HEK293T (cell line): ENCODE results near the gene ADGRA3.

Experiments
- CTCF ChIA-PET: fragments of 350-600 bp; formaldehyde crosslinking; extraction: SDS; loops from one replicate; lab custom pipeline; 2021; ENCODE audit warnings: antibody characterized with exemption, inconsistent platforms; lab: Yijun Ruan, JAX
- POLR2A ChIA-PET: fragments of 350-600 bp; formaldehyde crosslinking; extraction: SDS; loops from one replicate; lab custom pipeline; 2020; ENCODE audit warnings: antibody characterized with exemption, inconsistent platforms; lab: Yijun Ruan, JAX
- DNase-seq: peaks from one replicate; pipeline ENCODE4 v3.0.0; 2012; ENCODE audit warnings: mixed read lengths; ENCODE audit errors: extremely low spot score
- ARNT ChIP-seq: fragments of 450-650 bp; IDR thresholded peaks from 2 replicates; pipeline ENCODE4 v1.6.1; 2017; ENCODE audit warnings: mild to moderate bottlenecking
- BHLHE40 ChIP-seq: fragments of 450-650 bp; IDR thresholded peaks from 2 replicates; pipeline ENCODE4 v1.6.1; 2016; ENCODE audit warnings: mild to moderate bottlenecking, moderate library complexity, borderline replicate concordance
- CTBP1 ChIP-seq: fragments of 450-650 bp; IDR thresholded peaks from 2 replicates; pipeline ENCODE4 v1.6.1; 2016; ENCODE audit warnings: borderline replicate concordance
- ELF4 ChIP-seq: fragments of 450-650 bp; IDR thresholded peaks from 2 replicates; pipeline ENCODE4 v1.6.1; 2017; ENCODE audit warnings: antibody characterized with exemption
- FOXA1 ChIP-seq: fragments of 450-650 bp; IDR thresholded peaks from 2 replicates; pipeline ENCODE4 v1.6.1; 2016; ENCODE audit warnings: mild to moderate bottlenecking
- FOXK2 ChIP-seq: fragments of 450-650 bp; IDR thresholded peaks from 2 replicates; pipeline ENCODE4 v1.6.1; 2016; ENCODE audit warnings: mild to moderate bottlenecking
- FOXM1 ChIP-seq: fragments of 450-650 bp; IDR thresholded peaks from 2 replicates; pipeline ENCODE4 v1.6.1; 2017; ENCODE audit warnings: mild to moderate bottlenecking, borderline replicate concordance
- HDGF ChIP-seq: fragments of 450-650 bp; IDR thresholded peaks from 2 replicates; pipeline ENCODE4 v1.6.1; 2017; ENCODE audit warnings: antibody characterized with exemption, borderline replicate concordance
- L3MBTL2 ChIP-seq: fragments of 450-650 bp; conservative IDR thresholded peaks from 2 replicates; pipeline ENCODE4 v1.6.1; 2016; ENCODE audit warnings: mild to moderate bottlenecking
- LEF1 ChIP-seq: fragments of 450-650 bp; IDR thresholded peaks from 2 replicates; pipeline ENCODE4 v1.6.1; 2017; ENCODE audit warnings: mild to moderate bottlenecking, borderline replicate concordance
- NFRKB ChIP-seq: fragments of 450-650 bp; IDR thresholded peaks from 2 replicates; pipeline ENCODE4 v1.6.1; 2016; ENCODE audit warnings: mild to moderate bottlenecking, moderate library complexity
- PKNOX1 ChIP-seq: fragments of 450-650 bp; IDR thresholded peaks from 2 replicates; pipeline ENCODE4 v1.6.1; 2016
- SP1 ChIP-seq: fragments of 450-650 bp; IDR thresholded peaks from 2 replicates; pipeline ENCODE4 v1.6.1; 2017
- SUZ12 ChIP-seq: fragments of 450-650 bp; IDR thresholded peaks from 2 replicates; pipeline ENCODE4 v1.6.1; 2016; ENCODE audit warnings: mild to moderate bottlenecking
- TARDBP ChIP-seq: fragments of 450-650 bp; IDR thresholded peaks from 2 replicates; pipeline ENCODE4 v1.6.1; 2016
- ZNF384 ChIP-seq: fragments of 450-650 bp; IDR thresholded peaks from 2 replicates; pipeline ENCODE4 v1.6.1; 2016

Gene ADGRA3

GRCh38 chr4:22410645-22411247 is 105.1 kb downstream of the ADGRA3 start:
- POLR2A ChIA-PET, result no interaction called here
- TF ChIP-seq LEF1, result no peak
- no peak for TF ChIP-seq FOXK2
- TF ChIP-seq PKNOX1, result no peak
- no peak for TF ChIP-seq ZNF384
- no peak for TF ChIP-seq FOXA1
- no peak for TF ChIP-seq SP1
- TF ChIP-seq NFRKB, result no peak
- no peak for TF ChIP-seq TARDBP
- no peak for TF ChIP-seq FOXM1
- no peak for TF ChIP-seq CTBP1
- no peak for TF ChIP-seq SUZ12
- TF ChIP-seq ARNT, result no peak
- TF ChIP-seq BHLHE40, result no peak
- TF ChIP-seq L3MBTL2, result no peak
- TF ChIP-seq ELF4, result no peak
- TF ChIP-seq HDGF, result no peak
- DNase-seq, result no peak
- CTCF ChIA-PET, result interaction anchor here (0.6 to 0.9 kb wide), 2 partner anchors 197 to 251 kb away, joined by 3 read pairs; no protein-coding TSS in a partner anchor

- no peak for DNase-seq
- CTCF ChIA-PET, result interaction anchor here (0.6 kb wide), 2 partner anchors 33 to 280 kb away, joined by 3 to 4 read pairs; no protein-coding TSS in a partner anchor
- POLR2A ChIA-PET, result no interaction called here
- TF ChIP-seq NFRKB (no peak), L3MBTL2 (no peak), TARDBP (no peak), FOXA1 (no peak)
These were observed 107.4 kb downstream of the ADGRA3 start for GRCh38 chr4:22408474-22408873.

- ChIA-PET CTCF (interaction anchor here (0.8 kb wide), 1 partner anchor 200 kb away, joined by 3 read pairs; no protein-coding TSS in a partner anchor), POLR2A (no interaction called here)
- no peak for DNase-seq
- TF ChIP-seq LEF1 (no peak), PKNOX1 (no peak), BHLHE40 (no peak), HDGF (no peak), L3MBTL2 (no peak), SUZ12 (no peak), ZNF384 (no peak), ARNT (no peak), ELF4 (no peak), FOXK2 (no peak), NFRKB (no peak), TARDBP (no peak), FOXA1 (no peak), FOXM1 (no peak), CTBP1 (no peak), SP1 (no peak)
These were observed 108.5 kb downstream of the ADGRA3 start for GRCh38 chr4:22407361-22407760.

- ChIA-PET CTCF (no interaction called here), POLR2A (no interaction called here)
- TF ChIP-seq FOXK2 (no peak), TARDBP (no peak), ELF4 (no peak), CTBP1 (no peak), PKNOX1 (no peak), FOXA1 (no peak), SP1 (no peak), FOXM1 (no peak), LEF1 (no peak), SUZ12 (no peak), NFRKB (no peak), BHLHE40 (no peak), ZNF384 (no peak), ARNT (no peak), L3MBTL2 (no peak), HDGF (no peak)
- no peak for DNase-seq
These were observed 117.2 kb downstream of the ADGRA3 start for GRCh38 chr4:22398671-22399070.

GRCh38 chr4:22391551-22391950 is 124.3 kb downstream of the ADGRA3 start:
- POLR2A ChIA-PET, result no interaction called here
- no peak for TF ChIP-seq HDGF
- TF ChIP-seq L3MBTL2, result no peak
- no peak for TF ChIP-seq PKNOX1
- no peak for TF ChIP-seq ZNF384
- TF ChIP-seq CTBP1, result no peak
- TF ChIP-seq TARDBP, result no peak
- no peak for TF ChIP-seq SUZ12
- no peak for TF ChIP-seq NFRKB
- no peak for TF ChIP-seq FOXA1
- TF ChIP-seq ELF4, result no peak
- TF ChIP-seq LEF1, result no peak
- no peak for TF ChIP-seq SP1
- no peak for TF ChIP-seq FOXM1
- no peak for TF ChIP-seq BHLHE40
- TF ChIP-seq FOXK2, result no peak
- TF ChIP-seq ARNT, result no peak
- DNase-seq, result no peak
- CTCF ChIA-PET, result interaction anchor here (0.6 kb wide), 2 partner anchors 62 to 275 kb away, joined by 3 to 4 read pairs; no protein-coding TSS in a partner anchor
